K562 (cell line): ENCODE measurements around the gene DCAF7. TPM values are rescaled to one million over a fixed set of nuclear protein-coding genes. Genes with fewer than 3 reads are reported as not detected.

Experiments used
- ATAC-seq: fragments of 200-7000 bp; cut with Tn5 transposase; 3 replicates; pipeline ENCODE4 v1.9.1; 2020; ENCODE audit warnings: moderate library complexity
- BruUV-seq: library from RNA; stranded (reverse); fragments of 400-500 nt; replicated peaks from 2 replicates; lab custom pipeline; 2021; lab: Mats Ljungman, UMichigan
- CTCF ChIA-PET: fragments of 300-600 bp; formaldehyde crosslinking; extraction: SDS; loops from one replicate; lab custom pipeline; 2021; ENCODE audit warnings: low intra/inter-chr PET ratio; lab: Yijun Ruan, JAX
- POLR2A ChIA-PET: fragments of 300-600, 350-650 bp; sonication (Branson Sonifier 250); formaldehyde crosslinking; extraction: SDS; loops from one replicate; lab custom pipeline; 2021; ENCODE audit warnings: antibody characterized with exemption, inconsistent platforms; lab: Yijun Ruan, JAX
- DNase-seq, 4 experiments: peaks; one replicate each; pipeline versions ENCODE4 v3.0.0 to v3.0.0-alpha.2; 2011 to 2018; ENCODE audit warnings: low spot score in 3 of 4, mixed read lengths in 3 of 4; ENCODE audit errors: extremely low read depth in 1 of 4
- FAIRE-seq: peaks from 2 replicates; lab custom pipeline; 2011; peaks lifted over from hg19 to GRCh38; lab: Jason Lieb, UNC
- H2AFZ ChIP-seq: 2 replicates; pipeline ENCODE4 v1.6.0; 2011; ENCODE audit warnings: low read depth, low read length, control low read depth, inconsistent platforms
- H3K27ac ChIP-seq: fragments of 200-600 bp; 3 replicates; pipeline ENCODE4 v1.8.0; 2011; ENCODE audit warnings: low read depth, mild to moderate bottlenecking, control low read depth, inconsistent platforms, low read length, moderate library complexity, mixed read lengths; ENCODE audit errors: extremely low read depth
- H3K27me3 ChIP-seq, 2 experiments: fragments of 300-600 bp in 1 of 2; 2 replicates in 1 of 2; 3 replicates in 1 of 2; pipeline versions ENCODE4 v1.6.0 to v1.8.0; 2011; ENCODE audit warnings: inconsistent platforms in 2 of 2, low read length in 2 of 2, mild to moderate bottlenecking in 1 of 2, mixed read lengths in 1 of 2, moderate library complexity in 1 of 2; ENCODE audit not compliant: control insufficient read depth in 2 of 2, insufficient read depth in 2 of 2
- H3K36me3 ChIP-seq: fragments of 300-600 bp; 3 replicates; pipeline ENCODE4 v1.8.0; 2011; ENCODE audit warnings: mild to moderate bottlenecking, low read length, inconsistent platforms; ENCODE audit not compliant: control insufficient read depth, insufficient read depth
- H3K4me1 ChIP-seq, 2 experiments: fragments of 200-600 bp in 1 of 2; replicated peaks in 1 of 2; 2 replicates in 1 of 2; 3 replicates in 1 of 2; pipeline versions ENCODE4 v1.5.1 to v1.8.0; 2011; ENCODE audit warnings: inconsistent platforms in 2 of 2, low read length in 2 of 2, mild to moderate bottlenecking in 1 of 2, mixed read lengths in 1 of 2, moderate library complexity in 1 of 2; ENCODE audit not compliant: control insufficient read depth in 2 of 2, insufficient read depth in 2 of 2
- H3K4me2 ChIP-seq: 2 replicates; pipeline ENCODE4 v1.6.1; 2011; ENCODE audit warnings: low read length, control low read depth, inconsistent platforms, mixed read lengths; ENCODE audit not compliant: insufficient read depth
- H3K4me3 ChIP-seq: fragments of 200-600 bp; sonication (generic), shearing (Covaris generic); 2 replicates; pipeline ENCODE4 v1.5.1; 2016; ENCODE audit warnings: control low read depth, inconsistent platforms
- H3K79me2 ChIP-seq: fragments of 200-600 bp; 3 replicates; pipeline ENCODE4 v1.8.0; 2011; ENCODE audit warnings: low read length, inconsistent platforms; ENCODE audit not compliant: control insufficient read depth, insufficient read depth
- H3K9ac ChIP-seq, 2 experiments: 2 replicates each; pipeline versions ENCODE4 v1.6.0 to v1.6.1; 2011; ENCODE audit warnings: low read depth in 2 of 2, low read length in 2 of 2, control low read depth in 1 of 2, inconsistent platforms in 1 of 2, mild to moderate bottlenecking in 1 of 2, mixed read lengths in 1 of 2; ENCODE audit not compliant: insufficient read depth in 1 of 2
- H3K9me1 ChIP-seq: one replicate; pipeline ENCODE4 v1.6.0; 2011; ENCODE audit warnings: inconsistent platforms, mild to moderate bottlenecking, low read length, moderate library complexity; ENCODE audit not compliant: control insufficient read depth, insufficient read depth
- H3K9me3 ChIP-seq: replicated peaks from 2 replicates; pipeline ENCODE4 v1.5.1; 2011; ENCODE audit warnings: low read depth, low read length, inconsistent platforms; ENCODE audit not compliant: control insufficient read depth, insufficient read depth
- H4K20me1 ChIP-seq: replicated peaks from 2 replicates; pipeline ENCODE4 v1.6.1; 2011; ENCODE audit warnings: low read length, inconsistent platforms, mixed read lengths; ENCODE audit not compliant: control insufficient read depth, insufficient read depth
- ELF2 ChIP-seq: fragments of 250-450 bp; sonication (Bioruptor Pico); IDR thresholded peaks from 2 replicates; pipeline ENCODE4 v1.5.0; 2021; ENCODE audit warnings: mild to moderate bottlenecking
- HMG20B ChIP-seq: fragments of 250-450 bp; sonication (Bioruptor Pico); IDR thresholded peaks from 2 replicates; pipeline ENCODE4 v1.5.0; 2021; ENCODE audit warnings: mild to moderate bottlenecking
- PRMT5 ChIP-seq: sonication (generic); formaldehyde crosslinking; IDR thresholded peaks from 2 replicates; pipeline ENCODE4 v1.5.0; 2020; ENCODE audit warnings: missing genetic modification reagents
- SRSF3 ChIP-seq: fragments of 200-400 bp; formaldehyde crosslinking; IDR thresholded peaks from 2 replicates; pipeline ENCODE4 v1.6.1; 2016; ENCODE audit warnings: mild to moderate bottlenecking, low read length, moderate library complexity; ENCODE audit not compliant: insufficient read depth
- TCF3 ChIP-seq: sonication (generic); formaldehyde crosslinking; IDR thresholded peaks from 2 replicates; pipeline ENCODE4 v1.4.0; 2020; ENCODE audit warnings: mild to moderate bottlenecking, missing genetic modification reagents
- U2AF2 ChIP-seq: fragments of 200-400 bp; formaldehyde crosslinking; optimal IDR thresholded peaks from 2 replicates; pipeline ENCODE3; 2017; ENCODE audit warnings: low read depth, mild to moderate bottlenecking, low read length
- ZBTB7A ChIP-seq: IDR thresholded peaks from 2 replicates; pipeline ENCODE4 v1.6.1; 2011; ENCODE audit warnings: low read depth, mild to moderate bottlenecking, low read length, moderate library complexity, borderline replicate concordance; ENCODE audit not compliant: control insufficient read depth
- ZNF224 ChIP-seq: sonication (generic); formaldehyde crosslinking; IDR thresholded peaks from 2 replicates; pipeline ENCODE4 v1.8.0; 2022; ENCODE audit warnings: mild to moderate bottlenecking, missing genetic modification reagents
- WGBS: fragments of 100-300 bp; shearing (Covaris generic); methylation state at CpG from one replicate; pipeline ENCODE4 v1.1.6; 2016; ENCODE audit warnings: low coverage, mixed read lengths; ENCODE audit not compliant: insufficient coverage; ENCODE audit errors: missing lambda C conversion rate; 5-methylcytosine and 5-hydroxymethylcytosine counted together
- in situ Hi-C: fragments of 300-500 bp; cut with MboI; formaldehyde crosslinking; loops from 4 replicates; pipeline ENCODE4 v1.15.0; 2018; ENCODE audit warnings: inconsistent platforms, mixed read lengths
- intact Hi-C: fragments of 100-400 bp; cut with micrococcal nuclease; formaldehyde crosslinking; loops from 2 replicates; pipeline ENCODE4 v1.14.2; 2022
- polyA plus RNA-seq, 8 experiments: library from polyadenylated mRNA; depleted of rRNA in 4 of 8; stranded (reverse) in 5 of 8; unstranded in 3 of 8; fragments of >200 nt; fragmentation: Nextera tagmentation in 2 of 8; fragmentation: Illumina TruSeq in 1 of 8; extraction: Ambion mirVana in 2 of 8; extraction: Trizol in 1 of 8; gene quantifications; 2 replicates each; pipeline versions ENCODE4 v1.2.1 to v1.2.3, GENCODE V29; 2011 to 2014; ENCODE audit warnings: inconsistent platforms in 1 of 8, missing spikeins in 1 of 8
- total RNA-seq, 7 experiments: library from RNA; depleted of rRNA in 6 of 7; stranded (reverse); fragments of >200 nt in 6 of 7; fragmentation: Illumina TruSeq in 2 of 7; extraction: Trizol in 2 of 7; gene quantifications; 2 replicates each; pipeline versions ENCODE4 v1.2.1 to v1.2.3, GENCODE V29; 2011 to 2021; ENCODE audit warnings: low replicate concordance in 1 of 7
- TF ChIP-seq, protein P1 (sequence below): fragments of 150-350 bp; IDR thresholded peaks from 2 replicates; pipeline ENCODE4 v1.6.1; 2014; ENCODE audit warnings: low read depth, mild to moderate bottlenecking, low read length, borderline replicate concordance
- TF ChIP-seq, protein P2 (sequence below): sonication (generic); formaldehyde crosslinking; IDR thresholded peaks from 2 replicates; pipeline ENCODE4 v1.8.0; 2022; ENCODE audit warnings: mild to moderate bottlenecking, missing genetic modification reagents

DCAF7 gene
- total and polyA plus RNA-seq, 9 of the 15 experiments (the other 6 are each of a cell fraction or from before 2014, with no cell fraction given), result 30.8 to 123 (median 40.2) TPM

DNA sequence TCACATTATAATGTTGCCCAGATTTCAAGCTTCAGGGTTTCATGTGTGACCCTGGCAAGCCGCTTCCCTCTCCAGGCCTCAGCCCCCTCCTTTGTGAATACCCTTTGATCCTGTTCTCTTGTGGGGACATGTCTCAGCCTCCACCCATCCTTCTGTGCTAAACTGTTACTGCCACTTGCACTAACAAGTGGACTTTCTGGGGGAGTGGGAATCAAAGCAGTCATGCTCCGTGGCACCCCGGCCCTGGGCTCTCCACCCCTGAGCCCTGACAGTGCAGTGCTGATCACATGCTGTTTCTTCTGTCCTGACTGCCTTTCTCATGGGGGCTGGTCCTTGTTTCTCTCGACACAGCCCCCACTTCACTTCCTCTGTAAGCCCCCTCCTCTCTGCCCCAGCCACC is 9.7 kb upstream of the DCAF7 start:
- Histone ChIP-seq H3K79me2 (no peaks in the 10 kb centered on the region), H2AFZ (no peak overlapping the region), H3K36me3 (no peaks in the 10 kb centered on the region), H3K4me3 (no peak overlapping the region), H3K4me2 (no peak overlapping the region), H3K9me3 (no peaks in the 10 kb centered on the region), H3K27me3 (peaks cover 24 to 41% of the 10 kb centered on the region in 2 experiments; a peak in 4 of 5 replicates), H4K20me1 (no peaks in the 10 kb centered on the region), H3K9me1 (no peaks in the 10 kb centered on the region), H3K27ac (no peak overlapping the region), H3K4me1 (peaks cover 0 to 24% of the 10 kb centered on the region in 2 experiments; a peak in 2 of 5 replicates), H3K9ac (no peak overlapping the region)
- CTCF ChIA-PET, result no interaction called here
- WGBS, result 11% methylated on average over 2 of the region's 4 CpGs
- DNase-seq (no peak), ATAC-seq (no peak), FAIRE-seq (no peak)
- in situ Hi-C loops, result no loop called here
- no TSS peak for BruUV-seq
- POLR2A ChIA-PET, result no interaction called here
- TF ChIP-seq, protein P1, sequence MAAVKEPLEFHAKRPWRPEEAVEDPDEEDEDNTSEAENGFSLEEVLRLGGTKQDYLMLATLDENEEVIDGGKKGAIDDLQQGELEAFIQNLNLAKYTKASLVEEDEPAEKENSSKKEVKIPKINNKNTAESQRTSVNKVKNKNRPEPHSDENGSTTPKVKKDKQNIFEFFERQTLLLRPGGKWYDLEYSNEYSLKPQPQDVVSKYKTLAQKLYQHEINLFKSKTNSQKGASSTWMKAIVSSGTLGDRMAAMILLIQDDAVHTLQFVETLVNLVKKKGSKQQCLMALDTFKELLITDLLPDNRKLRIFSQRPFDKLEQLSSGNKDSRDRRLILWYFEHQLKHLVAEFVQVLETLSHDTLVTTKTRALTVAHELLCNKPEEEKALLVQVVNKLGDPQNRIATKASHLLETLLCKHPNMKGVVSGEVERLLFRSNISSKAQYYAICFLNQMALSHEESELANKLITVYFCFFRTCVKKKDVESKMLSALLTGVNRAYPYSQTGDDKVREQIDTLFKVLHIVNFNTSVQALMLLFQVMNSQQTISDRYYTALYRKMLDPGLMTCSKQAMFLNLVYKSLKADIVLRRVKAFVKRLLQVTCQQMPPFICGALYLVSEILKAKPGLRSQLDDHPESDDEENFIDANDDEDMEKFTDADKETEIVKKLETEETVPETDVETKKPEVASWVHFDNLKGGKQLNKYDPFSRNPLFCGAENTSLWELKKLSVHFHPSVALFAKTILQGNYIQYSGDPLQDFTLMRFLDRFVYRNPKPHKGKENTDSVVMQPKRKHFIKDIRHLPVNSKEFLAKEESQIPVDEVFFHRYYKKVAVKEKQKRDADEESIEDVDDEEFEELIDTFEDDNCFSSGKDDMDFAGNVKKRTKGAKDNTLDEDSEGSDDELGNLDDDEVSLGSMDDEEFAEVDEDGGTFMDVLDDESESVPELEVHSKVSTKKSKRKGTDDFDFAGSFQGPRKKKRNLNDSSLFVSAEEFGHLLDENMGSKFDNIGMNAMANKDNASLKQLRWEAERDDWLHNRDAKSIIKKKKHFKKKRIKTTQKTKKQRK, result no peak
- intact Hi-C loops, result no loop called here

DNA sequence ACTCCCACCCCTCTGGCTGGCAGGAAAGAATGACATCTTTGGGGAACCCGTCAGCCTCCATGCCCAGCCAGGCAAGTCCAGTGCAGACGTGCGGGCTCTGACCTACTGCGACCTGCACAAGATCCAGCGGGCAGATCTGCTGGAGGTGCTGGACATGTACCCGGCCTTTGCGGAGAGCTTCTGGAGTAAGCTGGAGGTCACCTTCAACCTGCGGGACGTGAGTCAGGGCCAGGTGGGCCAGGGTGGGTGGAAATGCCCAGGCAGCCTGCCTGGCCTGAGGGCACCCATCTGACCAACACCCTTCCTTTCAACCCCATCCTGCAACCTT is 8.1 kb upstream of the DCAF7 start:
- CTCF ChIA-PET, result no interaction called here
- WGBS, result 40% methylated on average over 9 of the region's 9 CpGs
- no peak for ATAC-seq
- POLR2A ChIA-PET, result interaction anchor here (0.5 to 1.8 kb wide), 2 partner anchors 9 to 48 kb away, joined by 4 to 6 read pairs; no protein-coding TSS in a partner anchor
- no peaks in the 10 kb centered on the region for H3K36me3 ChIP-seq
- TF ChIP-seq ELF2 (CRISPR knock-in tag) (no peak), HMG20B (CRISPR knock-in tag) (no peak), SRSF3 (no peak), U2AF2 (no peak), PRMT5 (no peak), ZNF224 (CRISPR knock-in tag) (no peak), TCF3 (CRISPR knock-in tag) (no peak), ZBTB7A (no peak)
- TF ChIP-seq, protein P2, sequence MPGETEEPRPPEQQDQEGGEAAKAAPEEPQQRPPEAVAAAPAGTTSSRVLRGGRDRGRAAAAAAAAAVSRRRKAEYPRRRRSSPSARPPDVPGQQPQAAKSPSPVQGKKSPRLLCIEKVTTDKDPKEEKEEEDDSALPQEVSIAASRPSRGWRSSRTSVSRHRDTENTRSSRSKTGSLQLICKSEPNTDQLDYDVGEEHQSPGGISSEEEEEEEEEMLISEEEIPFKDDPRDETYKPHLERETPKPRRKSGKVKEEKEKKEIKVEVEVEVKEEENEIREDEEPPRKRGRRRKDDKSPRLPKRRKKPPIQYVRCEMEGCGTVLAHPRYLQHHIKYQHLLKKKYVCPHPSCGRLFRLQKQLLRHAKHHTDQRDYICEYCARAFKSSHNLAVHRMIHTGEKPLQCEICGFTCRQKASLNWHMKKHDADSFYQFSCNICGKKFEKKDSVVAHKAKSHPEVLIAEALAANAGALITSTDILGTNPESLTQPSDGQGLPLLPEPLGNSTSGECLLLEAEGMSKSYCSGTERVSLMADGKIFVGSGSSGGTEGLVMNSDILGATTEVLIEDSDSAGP (CRISPR knock-in tag), result no peak
- peaks cover 18 to 29% of the 10 kb centered on the region in 2 experiments; a peak in 4 of 5 replicates for H3K27me3 ChIP-seq
- H3K27ac ChIP-seq, result no peak overlapping the region
- H4K20me1 ChIP-seq, result no peaks in the 10 kb centered on the region
- H3K4me3 ChIP-seq, result no peak overlapping the region
- H3K4me1 ChIP-seq, result peaks cover 0 to 22% of the 10 kb centered on the region in 2 experiments; a peak in 2 of 5 replicates
- BruUV-seq, result no TSS peak
- H2AFZ ChIP-seq, result no peak overlapping the region
- intact Hi-C loops, result no loop called here
- H3K9me1 ChIP-seq, result no peaks in the 10 kb centered on the region
- no peaks in the 10 kb centered on the region for H3K9me3 ChIP-seq
- in situ Hi-C loops, result no loop called here
- H3K4me2 ChIP-seq, result no peak overlapping the region
- no peaks in the 10 kb centered on the region for H3K79me2 ChIP-seq
- no peak for DNase-seq
- no peak for FAIRE-seq
- H3K9ac ChIP-seq, result no peak overlapping the region; a peak in 1 of 4 replicates
